Smooth muscle cell (in vitro differentiated cells): Measurements from ENCODE around the gene EXOC3. TPM values are rescaled to one million over a fixed set of nuclear protein-coding genes. Genes with fewer than 3 reads are reported as not detected.
"Not testable (repeated sequence)": the region's sequence is repeated elsewhere in the genome, so short reads cannot be mapped to it uniquely, and the experiment has no call there.

Experiments
- DNase-seq: peaks from one replicate; lab custom pipeline; 2025; ENCODE audit not compliant: unreplicated experiment; lab: John Stamatoyannopoulos, UW
- H2AFZ ChIP-seq: fragments of 200-600 bp; sonication (generic); 2 replicates; pipeline ENCODE4 v1.6.0; 2016; ENCODE audit warnings: antibody characterized with exemption, low read depth, mild to moderate bottlenecking
- H3F3A ChIP-seq: fragments of 200-600 bp; sonication (generic); 2 replicates; pipeline ENCODE4 v1.6.0; 2017; ENCODE audit warnings: antibody characterized with exemption, low read depth
- H3K27ac ChIP-seq: fragments of 200-600 bp; sonication (generic); 2 replicates; pipeline ENCODE4 v1.5.1; 2016; ENCODE audit warnings: low read depth, mild to moderate bottlenecking
- H3K27me3 ChIP-seq: fragments of 200-600 bp; sonication (generic); 2 replicates; pipeline ENCODE4 v1.6.1; 2016; ENCODE audit warnings: low read depth, mild to moderate bottlenecking
- H3K36me3 ChIP-seq: fragments of 200-600 bp; sonication (generic); 2 replicates; pipeline ENCODE4 v1.5.1; 2016; ENCODE audit warnings: low read depth
- H3K4me1 ChIP-seq: fragments of 200-600 bp; sonication (generic); 2 replicates; pipeline ENCODE4 v1.5.1; 2016; ENCODE audit warnings: low read depth
- H3K4me2 ChIP-seq: fragments of 200-600 bp; sonication (generic); 2 replicates; pipeline ENCODE4 v1.6.0; 2016; ENCODE audit warnings: mild to moderate bottlenecking
- H3K4me3 ChIP-seq: fragments of 200-600 bp; sonication (generic); 2 replicates; pipeline ENCODE4 v1.5.1; 2016; ENCODE audit warnings: mild to moderate bottlenecking
- H3K79me2 ChIP-seq: fragments of 200-600 bp; sonication (generic); 2 replicates; pipeline ENCODE4 v1.6.0; 2016; ENCODE audit warnings: low read depth, mild to moderate bottlenecking
- H3K9ac ChIP-seq: fragments of 200-600 bp; sonication (generic); 2 replicates; pipeline ENCODE4 v1.6.0; 2016; ENCODE audit warnings: low read depth
- H3K9me3 ChIP-seq: fragments of 200-600 bp; sonication (generic); replicated peaks from 2 replicates; pipeline ENCODE4 v1.5.1; 2016; ENCODE audit warnings: low read depth
- H4K20me1 ChIP-seq: fragments of 200-600 bp; sonication (generic); 2 replicates; pipeline ENCODE4 v1.6.0; 2016; ENCODE audit warnings: low read depth
- CTCF ChIP-seq: fragments of 200-600 bp; sonication (generic); IDR thresholded peaks from 2 replicates; pipeline ENCODE4 v1.5.1; 2017; ENCODE audit warnings: borderline replicate concordance, mild to moderate bottlenecking, antibody characterized with exemption; ENCODE audit not compliant: insufficient read depth, poor library complexity, severe bottlenecking
- WGBS: methylation state at CpG from one replicate; pipeline ENCODE4 v1.1.7; 2016; ENCODE audit warnings: low lambda C conversion rate; 5-methylcytosine and 5-hydroxymethylcytosine counted together
- polyA plus RNA-seq: library from polyadenylated mRNA; unstranded; fragments of >200 nt; fragmentation: Nextera tagmentation; extraction: Ambion mirVana; gene quantifications from 2 replicates; pipeline ENCODE4 v1.2.1, GENCODE V29; 2016
- total RNA-seq: library from RNA; depleted of rRNA; stranded (reverse); fragments of >200 nt; gene quantifications from 2 replicates; pipeline ENCODE4 v1.2.3, GENCODE V29; 2014

EXOC3 gene
- total and polyA plus RNA-seq, 2 experiments from 2014 or later, result 23.6 to 30.5 TPM

- H3K27me3 ChIP-seq, result no peaks in the 10 kb centered on the region
- no peak for DNase-seq
- no peaks in the 10 kb centered on the region for H4K20me1 ChIP-seq
- peak overlapping the region; percentile 99 for H3K9ac ChIP-seq
- H3K36me3 ChIP-seq, result no peaks in the 10 kb centered on the region
- 94% methylated on average over 23 of the region's 24 CpGs for WGBS
- no peaks in the 10 kb centered on the region for H3K79me2 ChIP-seq
- TF ChIP-seq CTCF, result no peak
- peak overlapping the region; percentile 100 for H3K27ac ChIP-seq
- no peak overlapping the region for H2AFZ ChIP-seq
- peaks cover 5% of the 10 kb centered on the region for H3F3A ChIP-seq
- H3K4me2 ChIP-seq, result peak overlapping the region; percentile 78
- peaks cover 15% of the 10 kb centered on the region for H3K4me1 ChIP-seq
- no peak overlapping the region for H3K4me3 ChIP-seq
- H3K9me3 ChIP-seq, result no peaks in the 10 kb centered on the region
Measured at GRCh38 chr5:401146-402034, 41.6 kb upstream of the EXOC3 start.

- not testable (repeated sequence) for H3K36me3 ChIP-seq, H2AFZ ChIP-seq, H3K79me2 ChIP-seq, H3K9me3 ChIP-seq, DNase-seq, H3K4me3 ChIP-seq, H4K20me1 ChIP-seq, H3K9ac ChIP-seq, H3K27me3 ChIP-seq, H3F3A ChIP-seq
- Histone ChIP-seq H3K27ac (peak overlapping the region; percentile 79), H3K4me2 (peak overlapping the region; percentile 18), H3K4me1 (peaks cover 15% of the 10 kb centered on the region)
- WGBS, result 94% methylated on average over 13 of the region's 17 CpGs
Measured at GRCh38 chr5:402219-402614, 40.8 kb upstream of the EXOC3 start.

- 80% methylated on average over 20 of the region's 20 CpGs for WGBS
- peak overlapping the region; percentile 18 for H3K4me2 ChIP-seq
- H3K9me3 ChIP-seq, result no peaks in the 10 kb centered on the region
- H3F3A ChIP-seq, result peaks cover 5% of the 10 kb centered on the region
- no peaks in the 10 kb centered on the region for H3K79me2 ChIP-seq
- no peaks in the 10 kb centered on the region for H3K36me3 ChIP-seq
- no peak overlapping the region for H3K9ac ChIP-seq
- peak overlapping the region; percentile 79 for H3K27ac ChIP-seq
- no peak for TF ChIP-seq CTCF
- no peak for DNase-seq
- H2AFZ ChIP-seq, result no peak overlapping the region
- no peaks in the 10 kb centered on the region for H3K27me3 ChIP-seq
- peaks cover 15% of the 10 kb centered on the region for H3K4me1 ChIP-seq
- H3K4me3 ChIP-seq, result no peak overlapping the region
- H4K20me1 ChIP-seq, result no peaks in the 10 kb centered on the region
Measured at GRCh38 chr5:402615-403359, 40.2 kb upstream of the EXOC3 start.

- Histone ChIP-seq H3K27me3 (no peaks in the 10 kb centered on the region), H3K9me3 (no peaks in the 10 kb centered on the region), H3K9ac (no peak overlapping the region), H3K4me2 (no peak overlapping the region), H4K20me1 (no peaks in the 10 kb centered on the region), H2AFZ (no peak overlapping the region), H3K4me1 (peaks cover 13% of the 10 kb centered on the region), H3K4me3 (no peak overlapping the region), H3K79me2 (no peaks in the 10 kb centered on the region), H3K27ac (peak overlapping the region; percentile 79), H3K36me3 (no peaks in the 10 kb centered on the region), H3F3A (peaks cover 3% of the 10 kb centered on the region)
- DNase-seq, result no peak
- TF ChIP-seq CTCF, result no peak
- WGBS, result 83% methylated on average over 11 of the region's 11 CpGs
Measured at GRCh38 chr5:403995-404394, 39.0 kb upstream of the EXOC3 start.
